Activated CD4-positive, CD25-positive, alpha-beta regulatory T cell treated with anti-CD3 and anti-CD28 coated beads, Interleukin-2, amount 50 U/mL, for 16 hours (primary cell): ENCODE measurements around the gene ATP13A2.

Experiments
- DNase-seq: peaks from one replicate; pipeline ENCODE4 v3.0.0-alpha.2; 2020; ENCODE audit warnings: low read depth, low spot score

The ATP13A2 gene

GRCh38 chr1:17001760-17002523, 9.8 kb downstream of the ATP13A2 start:
- DNase-seq, result no peak

- no peak for DNase-seq
Measured at GRCh38 chr1:16999863-17000262, 11.9 kb downstream of the ATP13A2 start.

- no peak for DNase-seq
Measured at GRCh38 chr1:16998589-16998988, 13.1 kb downstream of the ATP13A2 start.

- no peak for DNase-seq
Measured at GRCh38 chr1:16996845-16997244, 14.9 kb downstream of the ATP13A2 start.

GRCh38 chr1:16993521-16994038, 18.1 kb downstream of the ATP13A2 start:
- DNase-seq, result no peak

GRCh38 chr1:16992675-16993074, 19.1 kb downstream of the ATP13A2 start:
- DNase-seq, result no peak

- DNase-seq, result no peak
Measured at GRCh38 chr1:16992102-16992501, 19.6 kb downstream of the ATP13A2 start.

- DNase-seq, result no peak
Measured at GRCh38 chr1:16991571-16991970, 20.2 kb downstream of the ATP13A2 start.

GRCh38 chr1:16989676-16990391, 21.9 kb downstream of the ATP13A2 start:
- no peak for DNase-seq

- no peak for DNase-seq
Measured at GRCh38 chr1:16988210-16988609, 23.5 kb downstream of the ATP13A2 start.

GRCh38 chr1:16986962-16987361, 24.8 kb downstream of the ATP13A2 start:
- DNase-seq, result no peak

GRCh38 chr1:16986560-16986959, 25.2 kb downstream of the ATP13A2 start:
- no peak for DNase-seq

- no peak for DNase-seq
Measured at GRCh38 chr1:16986113-16986512, 25.6 kb downstream of the ATP13A2 start.

GRCh38 chr1:16984717-16985116, 27.0 kb downstream of the ATP13A2 start:
- DNase-seq, result no peak

GRCh38 chr1:16983649-16984048, 28.1 kb downstream of the ATP13A2 start:
- DNase-seq, result no peak

GRCh38 chr1:16982902-16983301, 28.8 kb downstream of the ATP13A2 start:
- DNase-seq, result no peak

- DNase-seq, result no peak
Measured at GRCh38 chr1:16981269-16981849, 30.4 kb downstream of the ATP13A2 start.

GRCh38 chr1:16980473-16981268, 31.1 kb downstream of the ATP13A2 start, which contains the start of gene MFAP2:
Gene MFAP2, minus strand, starts transcription at chr1:16980620. Its CDS starts 2,347 bp downstream, at chr1:16978273.
- DNase-seq, result no peak

GRCh38 chr1:16979475-16980327, 32.0 kb downstream of the ATP13A2 start:
- no peak for DNase-seq
